Measurements from ENCODE around the gene LYST.
"Not testable (repeated sequence)": the region's sequence is repeated elsewhere in the genome, so short reads cannot be mapped to it uniquely, and the experiment has no call there.

Gene LYST

DNA sequence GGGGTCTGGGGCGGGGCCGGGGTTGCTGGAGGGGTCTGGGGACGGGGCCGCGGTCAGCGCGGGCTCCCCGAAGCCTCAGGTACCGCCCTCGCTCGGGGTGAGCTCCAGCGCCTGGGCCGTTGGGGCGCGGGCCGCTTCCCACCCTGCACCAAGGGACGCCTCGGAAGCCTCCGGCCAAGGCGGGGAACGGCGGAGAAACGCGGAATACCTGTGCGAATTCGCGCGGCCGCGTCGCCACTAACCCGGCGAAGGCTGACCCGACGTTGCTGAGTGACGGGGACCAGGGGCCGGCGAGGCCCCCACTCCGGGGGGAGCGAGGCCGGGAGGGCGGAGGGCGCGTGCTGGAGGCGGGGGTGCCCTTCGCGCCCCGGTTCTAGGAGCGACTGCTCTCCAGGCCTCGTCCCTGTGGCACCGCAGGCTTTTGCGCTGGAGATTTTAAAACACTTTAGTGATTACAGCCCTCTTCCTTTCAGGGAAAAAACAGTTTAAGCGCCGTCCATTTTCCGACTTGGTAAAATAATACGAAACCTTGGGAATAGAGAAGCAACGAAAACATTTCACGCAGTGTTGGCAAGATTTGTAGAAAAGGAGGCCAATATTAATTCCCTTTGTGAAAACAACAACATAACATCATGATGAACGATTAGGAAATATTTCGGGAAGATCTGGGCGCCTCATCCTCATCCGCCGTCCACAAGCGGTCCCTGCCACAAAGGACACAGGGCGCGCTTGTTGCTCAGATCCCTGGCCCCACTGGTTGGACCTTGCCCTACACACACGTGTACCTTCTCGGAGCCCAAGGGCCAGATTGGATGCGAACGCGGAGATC lies 216.2 kb downstream of the LYST start:
- DNase-seq: no peak

GRCh38 chr1:235649368-235650163 lies 217.1 kb downstream of the LYST start, which contains the start of gene GNG4:
TSS of gene GNG4 (minus strand) at chr1:235649784. CDS start at chr1:235583838, 65,946 bp downstream.
- no peak for DNase-seq

DNA sequence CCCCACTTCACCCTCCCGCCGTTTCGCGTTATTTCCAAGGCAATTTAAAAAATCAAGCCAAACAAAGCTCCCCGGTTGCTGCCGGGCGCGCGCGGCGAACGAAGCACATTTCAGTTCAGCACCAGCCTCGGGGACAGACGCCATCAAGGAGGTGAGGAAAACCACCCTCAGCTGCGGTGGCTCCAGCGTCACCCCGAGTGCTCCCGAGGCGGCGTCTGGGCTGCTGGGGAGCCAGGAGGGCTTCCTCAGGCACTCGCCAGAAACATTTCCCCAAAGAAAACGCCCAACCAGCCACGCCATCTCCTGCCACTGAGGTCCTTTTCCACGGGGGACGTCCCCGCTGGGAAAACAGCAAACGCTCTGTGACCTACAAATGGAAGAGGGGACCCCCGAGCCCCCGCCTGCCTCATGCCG lies 217.7 kb downstream of the LYST start:
- no peak for DNase-seq

- no peak for DNase-seq
Measured at GRCh38 chr1:235648407-235648907, 218.2 kb downstream of the LYST start.

DNA sequence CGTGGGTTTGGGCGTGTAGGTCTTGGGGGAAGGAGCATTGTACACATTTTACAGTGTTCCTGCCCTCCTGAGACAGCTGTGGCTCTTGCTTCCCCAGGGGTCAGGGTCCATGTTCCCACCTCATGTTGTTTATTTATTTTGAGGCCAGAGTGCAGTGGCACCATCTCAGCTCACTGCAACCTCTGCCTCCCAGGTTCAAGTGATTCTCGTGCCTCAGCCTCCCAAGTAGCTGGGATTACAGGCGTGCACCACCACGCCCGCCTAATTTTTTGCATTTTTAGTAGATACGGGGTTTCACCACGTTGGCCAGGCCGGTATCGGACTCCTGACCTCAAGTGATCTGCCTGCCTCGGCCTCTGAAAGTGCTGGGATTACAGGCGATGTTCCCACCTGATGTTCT lies 219.2 kb downstream of the LYST start:
- not testable (repeated sequence) for DNase-seq

- DNase-seq: no peak
Measured at GRCh38 chr1:235646463-235646862, 220.2 kb downstream of the LYST start.

DNA sequence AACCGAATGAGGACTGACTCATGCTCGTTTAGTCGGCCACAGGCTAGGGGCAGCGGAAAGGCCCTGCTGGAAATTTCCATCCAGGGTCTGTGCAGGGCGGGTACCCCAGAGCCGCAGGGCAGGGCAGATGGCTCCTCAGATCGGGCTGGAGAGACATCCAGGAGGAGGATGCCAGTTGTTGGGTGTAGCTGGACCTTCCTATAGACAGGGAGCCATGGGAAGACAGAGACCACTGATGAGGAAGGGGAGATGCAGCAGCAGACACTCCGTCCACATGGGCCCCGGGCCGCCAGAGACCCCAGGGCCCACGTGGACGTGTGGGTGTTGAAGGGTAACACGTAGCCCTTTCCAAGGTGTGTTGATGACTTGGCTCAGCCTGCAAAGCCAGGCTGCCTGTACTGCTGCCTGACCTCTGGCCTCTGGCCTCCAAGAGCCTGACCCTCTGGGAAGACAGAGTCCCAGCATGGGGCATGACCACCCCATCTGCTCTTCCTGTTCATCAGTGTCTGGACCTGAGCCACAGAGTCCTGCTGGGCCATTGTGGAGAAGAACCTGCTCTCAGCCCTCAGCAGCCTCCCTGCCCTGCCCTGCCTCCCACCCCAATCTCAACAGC lies 221.9 kb downstream of the LYST start:
- no peak for DNase-seq

GRCh38 chr1:235643837-235644692 lies 222.6 kb downstream of the LYST start:
- no peak for DNase-seq

DNA sequence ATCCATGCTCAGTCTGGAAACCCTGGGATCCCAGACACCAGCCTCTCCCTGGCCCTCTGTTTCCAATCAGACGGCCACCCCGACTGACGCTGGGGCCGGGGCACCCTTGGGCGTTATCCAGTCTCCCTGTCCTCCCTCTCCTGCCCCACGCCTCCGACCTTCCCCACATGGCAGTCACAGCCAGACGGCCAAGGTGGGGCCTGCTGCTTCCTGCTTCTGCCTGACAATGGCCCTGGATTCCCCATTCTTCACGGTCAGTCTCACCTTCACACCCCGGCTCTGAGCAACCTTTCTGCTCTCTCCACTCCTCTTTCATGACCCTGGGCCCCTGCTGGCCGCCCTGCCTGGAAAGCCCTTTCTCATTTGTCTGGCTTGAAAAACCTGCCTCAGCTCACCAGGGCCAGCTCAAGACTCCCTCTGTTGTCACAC lies 223.7 kb downstream of the LYST start:
- DNase-seq: no peak

DNA sequence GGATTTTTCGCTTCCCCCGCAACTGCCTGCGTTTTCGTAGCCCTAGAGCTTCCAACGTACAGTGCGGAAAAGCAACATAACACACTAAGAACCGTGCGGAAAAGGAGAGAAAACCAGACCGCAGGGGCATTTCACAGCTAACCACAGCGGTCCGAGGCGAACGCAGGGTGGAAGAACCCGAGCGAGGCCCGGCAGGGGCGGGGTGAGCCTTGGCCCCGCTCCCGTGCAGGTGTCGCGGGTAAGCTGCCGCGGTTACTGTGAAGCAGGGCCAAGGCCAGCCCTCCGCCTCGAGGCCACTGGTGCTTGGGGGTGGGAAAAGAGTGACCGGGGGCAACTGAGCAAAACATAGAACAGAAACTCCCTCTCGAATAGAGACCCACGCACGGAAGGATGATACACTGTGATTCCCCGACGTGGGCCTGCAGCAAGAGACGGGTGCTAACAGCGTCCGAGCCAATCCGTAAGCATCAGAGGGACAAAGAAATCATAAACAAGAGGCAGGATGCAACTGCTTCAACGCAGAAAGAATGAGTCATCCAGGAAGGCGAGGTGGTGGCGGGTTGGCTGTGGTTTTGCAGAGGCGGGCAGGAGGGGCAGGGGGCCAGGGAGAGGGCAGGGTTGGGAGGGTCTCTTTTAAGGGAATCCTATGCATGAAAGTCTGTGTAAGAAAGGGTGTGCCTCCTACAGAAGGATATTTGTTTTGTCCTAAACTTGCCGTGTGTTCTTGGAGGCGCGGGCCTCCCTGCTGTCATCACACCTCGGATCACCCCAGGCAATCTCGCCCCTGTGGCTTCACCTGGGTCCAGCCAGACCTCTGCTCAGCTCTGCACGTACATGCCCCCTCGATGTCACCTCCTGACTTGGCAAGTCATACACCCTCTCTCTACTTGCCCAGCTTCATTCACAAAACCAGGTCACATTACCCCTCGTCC lies 224.4 kb downstream of the LYST start:
- DNase-seq: peak; percentile 80

- DNase-seq: no peak
Measured at GRCh38 chr1:235640580-235640979, 226.1 kb downstream of the LYST start.

DNA sequence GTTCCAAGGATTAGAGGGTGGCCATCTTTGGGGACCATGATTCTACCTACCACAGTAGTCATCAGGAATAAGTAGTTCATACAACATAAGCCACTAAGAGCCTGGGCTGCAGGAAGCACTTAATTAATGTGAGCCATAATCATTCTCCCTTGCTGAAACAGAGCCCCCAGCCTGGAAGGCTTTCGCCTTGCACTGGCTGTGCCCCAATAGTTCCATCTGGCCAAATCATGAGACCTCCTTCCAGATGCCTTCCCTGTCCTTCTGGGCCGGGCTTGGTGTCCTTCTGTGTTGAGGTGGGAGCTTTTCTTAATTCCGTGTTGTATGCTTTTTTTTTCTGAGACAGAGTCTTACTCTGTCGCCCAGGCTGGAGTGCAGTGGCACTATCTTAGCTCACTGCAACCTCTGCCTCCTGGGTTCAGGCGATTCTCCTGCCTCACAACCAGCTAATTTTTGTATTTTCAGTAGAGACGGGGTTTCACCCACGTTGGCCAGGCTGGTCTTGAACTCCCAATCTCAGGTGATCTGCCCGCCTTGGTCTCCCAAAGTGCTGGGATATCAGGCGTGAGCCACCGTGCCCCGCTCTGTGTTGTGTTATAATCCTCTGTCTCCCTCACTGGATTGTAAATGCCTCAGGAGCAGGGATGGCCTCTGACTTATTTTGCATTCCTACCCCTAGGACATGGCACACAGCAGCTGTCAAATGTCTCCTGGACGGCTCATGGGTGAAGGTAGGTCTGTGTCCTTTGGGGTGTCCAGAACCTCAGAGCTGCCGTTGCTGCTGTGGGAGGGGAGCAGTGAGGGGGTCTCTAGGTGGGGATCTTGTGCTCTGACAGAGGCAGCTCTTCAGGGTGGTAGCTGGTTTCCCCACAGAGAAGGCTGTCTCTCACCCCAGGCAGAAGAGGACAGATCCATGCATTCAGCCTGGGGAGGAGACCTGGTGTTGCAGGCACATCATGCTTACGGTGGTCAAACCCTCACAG lies 227.2 kb downstream of the LYST start:
- DNase-seq: no peak

- not testable (repeated sequence) for DNase-seq
Measured at GRCh38 chr1:235638612-235639011, 228.1 kb downstream of the LYST start.

- no peak for DNase-seq
Measured at GRCh38 chr1:235637756-235638534, 228.8 kb downstream of the LYST start.

DNA sequence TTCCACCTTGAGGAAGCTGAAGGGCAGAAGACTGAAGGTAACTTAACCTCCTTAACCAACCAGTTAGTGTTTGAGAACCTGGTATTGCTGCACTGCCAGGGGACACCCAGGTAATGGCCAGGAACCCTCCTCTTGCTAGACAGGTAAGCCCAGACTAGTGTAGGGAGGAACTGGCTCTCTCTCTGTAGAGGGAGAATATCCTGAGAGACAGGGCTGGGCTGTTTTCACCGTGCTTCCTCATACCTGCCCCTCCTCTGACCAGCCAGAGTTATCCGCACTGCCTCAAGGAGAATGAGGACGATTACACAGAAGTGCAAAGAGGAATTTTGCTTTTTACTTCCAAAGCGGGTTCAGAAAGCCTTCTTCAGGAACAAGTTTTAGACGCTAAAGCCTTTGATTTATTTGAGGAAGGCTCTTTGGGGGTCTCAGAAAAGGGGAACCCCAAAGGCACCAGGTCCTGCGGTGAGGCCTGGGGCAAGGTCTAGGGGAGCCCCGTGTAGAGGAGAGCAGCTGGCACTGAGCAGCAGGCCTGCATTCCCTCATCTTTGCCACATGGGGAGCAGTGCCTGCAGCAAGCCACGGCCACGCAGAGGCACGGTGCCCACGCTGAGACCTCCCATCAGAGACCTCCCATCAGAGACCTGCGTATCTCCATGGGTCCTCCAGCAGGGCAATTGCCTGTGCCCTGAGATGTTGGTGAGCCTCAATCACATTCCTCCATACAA lies 230.6 kb downstream of the LYST start:
- DNase-seq: no peak

DNA sequence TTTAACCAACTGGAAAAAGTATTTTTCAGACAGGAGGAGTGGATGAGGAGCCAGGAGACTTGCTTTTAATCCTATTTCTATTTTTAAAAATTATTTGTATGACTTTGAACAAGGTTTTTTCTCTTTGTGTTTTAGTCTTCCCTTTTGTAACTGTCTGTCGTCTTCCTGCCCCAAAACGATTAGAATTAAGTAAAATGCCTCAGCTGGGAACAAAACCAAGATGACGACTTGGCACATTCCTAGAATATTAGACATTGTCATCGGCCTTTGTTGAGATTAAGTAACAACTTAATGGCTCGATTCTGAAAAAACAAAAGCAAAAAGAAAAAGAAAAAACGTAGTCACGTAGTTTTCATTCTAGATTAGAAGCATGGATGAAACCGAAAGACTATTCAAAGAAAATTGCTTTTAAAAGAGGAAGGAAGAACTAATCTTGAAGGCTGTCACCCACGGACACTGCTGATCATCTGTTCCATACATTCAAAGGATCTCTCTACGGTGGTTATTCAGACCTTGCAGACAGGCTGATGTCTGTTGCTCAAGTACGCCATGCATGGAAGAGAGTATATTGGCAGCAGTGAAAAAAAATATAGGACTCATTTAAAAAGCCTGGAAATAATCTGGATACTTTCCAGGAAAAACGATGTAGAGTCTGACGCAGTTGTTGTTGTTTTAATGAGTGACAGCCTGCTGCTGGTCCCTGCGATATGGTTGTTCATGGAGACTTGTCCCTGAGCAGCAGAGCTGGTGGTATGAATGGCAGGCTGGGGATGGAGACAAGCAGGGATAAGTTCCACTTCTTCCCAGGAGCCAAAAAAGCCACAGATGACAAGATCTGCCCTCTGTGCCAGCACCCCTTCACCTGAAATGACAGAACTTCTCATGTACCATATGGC lies 234.0 kb downstream of the LYST start:
- no peak for DNase-seq

DNA sequence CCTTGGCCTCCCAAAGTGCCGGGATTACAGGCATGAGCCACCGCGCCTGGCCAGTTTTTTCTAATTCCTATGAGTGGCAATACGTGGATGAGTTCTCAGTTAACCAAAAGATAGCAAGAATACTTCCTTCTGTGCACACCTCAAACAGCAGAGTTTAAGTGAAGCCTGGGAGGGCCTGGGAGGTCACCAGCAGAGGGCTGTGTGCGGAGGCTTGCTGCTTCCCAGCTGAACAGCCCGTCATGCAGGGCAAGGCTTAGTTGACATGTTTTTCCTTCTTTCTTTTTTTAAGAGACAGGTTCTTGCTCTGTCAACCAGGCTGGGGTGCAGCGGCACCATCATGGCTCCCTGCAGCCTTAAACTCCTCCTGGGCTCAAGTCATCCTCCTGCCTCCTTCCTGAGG lies 234.9 kb downstream of the LYST start:
- DNase-seq: no peak

Data from NK-92 treated with Interleukin-12 subunit alpha and Interleukin-12 subunit beta, amount 100 ng/mL, for 24 hours (cell line).